HL-60 (cell line): ENCODE data around the gene MAPKAPK2.
"Not testable (repeated sequence)": the region's sequence is repeated elsewhere in the genome, so short reads cannot be mapped to it uniquely, and the experiment has no call there.

Source experiments
- DNase-seq, 2 experiments: peaks; one replicate each; pipeline ENCODE4 v3.0.0-alpha.2; 2010 to 2020; ENCODE audit warnings: low read depth in 1 of 2, low spot score in 1 of 2
- H3K27ac ChIP-seq: fragments of 250-450 bp; sonication (Bioruptor Pico); replicated peaks from 2 replicates; pipeline ENCODE4 v1.5.1; 2020; ENCODE audit warnings: mild to moderate bottlenecking, moderate library complexity
- H3K27me3 ChIP-seq: fragments of 250-450 bp; sonication (Bioruptor Pico); 2 replicates; pipeline ENCODE4 v1.5.1; 2021; ENCODE audit warnings: mild to moderate bottlenecking, moderate library complexity; ENCODE audit not compliant: insufficient read depth, poor library complexity, severe bottlenecking
- H3K4me3 ChIP-seq: replicated peaks from 2 replicates; pipeline ENCODE4 v1.5.1; 2011; ENCODE audit warnings: mild to moderate bottlenecking, control low read depth, low read length; ENCODE audit not compliant: insufficient read depth
- GABPA ChIP-seq: IDR thresholded peaks from 2 replicates; pipeline ENCODE4 v1.6.1; 2012; ENCODE audit warnings: low read depth
- POLR2AphosphoS5 ChIP-seq: IDR thresholded peaks from 2 replicates; pipeline ENCODE4 v1.6.1; 2012; ENCODE audit warnings: low read depth
- SPI1 ChIP-seq: IDR thresholded peaks from 2 replicates; pipeline ENCODE4 v1.6.1; 2012; ENCODE audit warnings: low read depth, mild to moderate bottlenecking, borderline replicate concordance
- TF ChIP-seq, protein P1 (sequence below): IDR thresholded peaks from 2 replicates; pipeline ENCODE4 v1.6.1; 2012; ENCODE audit warnings: low read depth; ENCODE audit not compliant: insufficient replicate concordance
- TF ChIP-seq, protein P2 (sequence below): IDR thresholded peaks from one replicate; pipeline ENCODE4 v1.5.1; 2011; ENCODE audit warnings: low read length, control low read depth, inconsistent platforms; ENCODE audit not compliant: insufficient read depth

The MAPKAPK2 gene

DNA sequence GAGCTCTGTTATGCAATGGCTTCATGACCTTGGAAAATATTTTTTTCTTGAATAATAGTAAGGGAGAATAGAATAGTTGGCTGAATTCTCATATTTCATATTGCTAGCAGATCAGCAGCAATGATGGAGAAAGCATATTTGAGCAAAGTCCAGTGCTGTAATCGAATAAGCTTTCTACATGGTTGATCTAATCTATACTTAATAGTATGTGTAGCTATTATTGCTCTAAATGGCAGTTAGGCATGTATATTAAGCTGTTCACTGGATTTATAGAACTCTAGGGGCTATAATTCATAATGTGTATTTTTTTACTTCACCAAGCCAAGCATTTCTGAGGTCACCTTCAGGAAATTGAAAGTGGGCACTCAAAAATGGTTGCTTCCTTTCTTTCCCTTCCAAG, 75.9 kb downstream of the MAPKAPK2 start:
- no peak overlapping the region for H3K4me3 ChIP-seq
- no peaks in the 10 kb centered on the region for H3K27me3 ChIP-seq
- no peak for DNase-seq
- no peak for TF ChIP-seq GABPA
- TF ChIP-seq, protein P1, sequence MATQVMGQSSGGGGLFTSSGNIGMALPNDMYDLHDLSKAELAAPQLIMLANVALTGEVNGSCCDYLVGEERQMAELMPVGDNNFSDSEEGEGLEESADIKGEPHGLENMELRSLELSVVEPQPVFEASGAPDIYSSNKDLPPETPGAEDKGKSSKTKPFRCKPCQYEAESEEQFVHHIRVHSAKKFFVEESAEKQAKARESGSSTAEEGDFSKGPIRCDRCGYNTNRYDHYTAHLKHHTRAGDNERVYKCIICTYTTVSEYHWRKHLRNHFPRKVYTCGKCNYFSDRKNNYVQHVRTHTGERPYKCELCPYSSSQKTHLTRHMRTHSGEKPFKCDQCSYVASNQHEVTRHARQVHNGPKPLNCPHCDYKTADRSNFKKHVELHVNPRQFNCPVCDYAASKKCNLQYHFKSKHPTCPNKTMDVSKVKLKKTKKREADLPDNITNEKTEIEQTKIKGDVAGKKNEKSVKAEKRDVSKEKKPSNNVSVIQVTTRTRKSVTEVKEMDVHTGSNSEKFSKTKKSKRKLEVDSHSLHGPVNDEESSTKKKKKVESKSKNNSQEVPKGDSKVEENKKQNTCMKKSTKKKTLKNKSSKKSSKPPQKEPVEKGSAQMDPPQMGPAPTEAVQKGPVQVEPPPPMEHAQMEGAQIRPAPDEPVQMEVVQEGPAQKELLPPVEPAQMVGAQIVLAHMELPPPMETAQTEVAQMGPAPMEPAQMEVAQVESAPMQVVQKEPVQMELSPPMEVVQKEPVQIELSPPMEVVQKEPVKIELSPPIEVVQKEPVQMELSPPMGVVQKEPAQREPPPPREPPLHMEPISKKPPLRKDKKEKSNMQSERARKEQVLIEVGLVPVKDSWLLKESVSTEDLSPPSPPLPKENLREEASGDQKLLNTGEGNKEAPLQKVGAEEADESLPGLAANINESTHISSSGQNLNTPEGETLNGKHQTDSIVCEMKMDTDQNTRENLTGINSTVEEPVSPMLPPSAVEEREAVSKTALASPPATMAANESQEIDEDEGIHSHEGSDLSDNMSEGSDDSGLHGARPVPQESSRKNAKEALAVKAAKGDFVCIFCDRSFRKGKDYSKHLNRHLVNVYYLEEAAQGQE = no peak
- no peak for TF ChIP-seq POLR2AphosphoS5
- TF ChIP-seq, protein P2, sequence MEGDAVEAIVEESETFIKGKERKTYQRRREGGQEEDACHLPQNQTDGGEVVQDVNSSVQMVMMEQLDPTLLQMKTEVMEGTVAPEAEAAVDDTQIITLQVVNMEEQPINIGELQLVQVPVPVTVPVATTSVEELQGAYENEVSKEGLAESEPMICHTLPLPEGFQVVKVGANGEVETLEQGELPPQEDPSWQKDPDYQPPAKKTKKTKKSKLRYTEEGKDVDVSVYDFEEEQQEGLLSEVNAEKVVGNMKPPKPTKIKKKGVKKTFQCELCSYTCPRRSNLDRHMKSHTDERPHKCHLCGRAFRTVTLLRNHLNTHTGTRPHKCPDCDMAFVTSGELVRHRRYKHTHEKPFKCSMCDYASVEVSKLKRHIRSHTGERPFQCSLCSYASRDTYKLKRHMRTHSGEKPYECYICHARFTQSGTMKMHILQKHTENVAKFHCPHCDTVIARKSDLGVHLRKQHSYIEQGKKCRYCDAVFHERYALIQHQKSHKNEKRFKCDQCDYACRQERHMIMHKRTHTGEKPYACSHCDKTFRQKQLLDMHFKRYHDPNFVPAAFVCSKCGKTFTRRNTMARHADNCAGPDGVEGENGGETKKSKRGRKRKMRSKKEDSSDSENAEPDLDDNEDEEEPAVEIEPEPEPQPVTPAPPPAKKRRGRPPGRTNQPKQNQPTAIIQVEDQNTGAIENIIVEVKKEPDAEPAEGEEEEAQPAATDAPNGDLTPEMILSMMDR = no peak
- no peak for TF ChIP-seq SPI1
- no peak overlapping the region for H3K27ac ChIP-seq

DNA sequence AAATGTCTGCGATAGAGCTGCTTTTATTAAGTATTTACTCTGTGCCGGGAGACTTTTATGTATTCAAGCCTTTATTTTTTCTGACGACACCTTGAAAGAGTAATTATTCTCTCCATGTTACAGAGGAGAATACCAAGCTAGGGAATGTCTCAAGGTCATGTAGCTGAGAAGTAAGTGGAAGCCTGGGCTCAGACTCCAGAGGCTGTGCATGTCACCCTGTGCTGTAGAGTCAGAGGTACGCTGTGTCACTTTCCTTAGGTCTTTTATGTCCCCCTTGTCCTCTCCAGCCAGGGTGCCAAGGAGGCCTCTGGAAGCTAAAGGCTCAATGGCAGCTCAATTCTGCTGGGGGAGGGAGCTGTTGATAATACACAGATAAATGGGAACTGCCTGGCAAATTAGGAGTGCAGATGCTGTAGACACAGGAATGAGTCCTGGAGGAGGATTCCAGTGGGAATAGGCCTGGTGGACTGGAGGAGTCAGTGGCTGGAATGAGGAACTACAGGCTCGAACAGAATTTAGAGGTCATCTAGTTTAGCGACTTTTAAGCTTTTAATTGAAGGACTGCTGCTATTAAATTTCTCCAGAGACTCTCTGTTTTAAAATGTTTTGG, 76.6 kb downstream of the MAPKAPK2 start:
- no peak overlapping the region for H3K4me3 ChIP-seq
- TF ChIP-seq SPI1 (no peak), GABPA (no peak), POLR2AphosphoS5 (no peak)
- TF ChIP-seq, protein P1 = no peak
- TF ChIP-seq, protein P2 = no peak
- H3K27ac ChIP-seq = no peak overlapping the region
- no peaks in the 10 kb centered on the region for H3K27me3 ChIP-seq
- no peak for DNase-seq

DNA sequence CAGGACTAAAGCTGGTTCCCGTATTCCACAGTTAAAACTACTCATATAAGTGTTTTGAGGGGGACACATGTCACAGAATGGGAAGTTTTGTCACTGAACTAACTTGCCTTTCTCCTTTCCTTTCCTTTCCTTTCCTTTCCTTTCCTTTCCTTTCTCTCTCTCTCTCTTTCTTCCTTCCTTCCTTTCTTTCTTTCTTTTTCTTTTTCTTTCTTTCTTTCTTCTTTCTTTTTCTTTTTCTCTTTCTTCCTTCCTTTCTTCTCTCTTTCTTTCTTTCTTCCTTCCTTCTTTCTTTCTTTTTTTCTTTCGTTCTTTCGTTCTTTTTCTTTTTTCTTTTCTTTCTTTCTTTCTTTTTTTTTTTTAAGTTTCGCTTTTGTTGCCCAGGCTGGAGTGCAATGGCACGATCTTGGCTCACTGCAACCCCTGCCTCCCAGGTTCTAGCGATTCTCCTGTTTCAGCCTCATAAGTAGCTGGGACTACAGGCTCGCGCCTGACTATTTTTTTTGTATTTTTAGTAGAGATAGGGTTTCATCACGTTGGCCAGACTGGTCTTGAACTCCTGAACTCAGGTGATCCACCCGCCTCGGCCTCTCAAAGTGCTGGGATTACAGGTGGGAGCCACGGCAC, 78.1 kb downstream of the MAPKAPK2 start:
- not testable (repeated sequence) for H3K27ac ChIP-seq, DNase-seq, H3K4me3 ChIP-seq, H3K27me3 ChIP-seq

DNA sequence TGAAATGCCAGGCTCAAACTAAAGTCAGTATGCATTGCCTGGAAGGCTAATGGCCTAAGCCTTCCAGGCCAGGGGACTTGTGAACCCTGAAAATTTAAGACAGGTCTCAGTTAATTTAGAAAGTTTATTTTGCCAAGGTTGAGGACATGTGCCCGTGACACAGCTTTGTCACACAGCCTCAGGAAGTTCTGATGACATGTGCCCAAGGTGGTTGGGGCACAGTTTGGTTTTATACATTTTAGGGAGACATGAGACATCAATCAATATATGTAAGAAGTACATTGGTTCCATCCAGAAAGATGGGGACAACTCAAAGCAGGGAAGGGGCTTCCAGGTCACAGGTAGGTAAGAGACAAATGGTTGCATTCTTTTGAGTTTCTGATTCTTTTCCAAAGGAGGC, 81.1 kb downstream of the MAPKAPK2 start:
- not testable (repeated sequence) for H3K27me3 ChIP-seq, H3K27ac ChIP-seq

More for the DNA sequence above, 81.1 kb downstream of the MAPKAPK2 start:
- not testable (repeated sequence) for H3K4me3 ChIP-seq, DNase-seq
